Measurements from ENCODE around the gene TXN2.

Gene TXN2

GRCh38 chr22:36480941-36481392 lies 473 bp downstream of the TXN2 start:
- DNase-seq: no peak

- no peak for DNase-seq
Measured at GRCh38 chr22:36478966-36479365, 2.5 kb downstream of the TXN2 start.

- DNase-seq: no peak
Measured at GRCh38 chr22:36475341-36475740, 6.1 kb downstream of the TXN2 start.

GRCh38 chr22:36472689-36473088 lies 8.8 kb downstream of the TXN2 start:
- DNase-seq: no peak

- no peak for DNase-seq
Measured at GRCh38 chr22:36471341-36471821, 10.1 kb downstream of the TXN2 start.

- no peak for DNase-seq
Measured at GRCh38 chr22:36470994-36471331, 10.5 kb downstream of the TXN2 start.

GRCh38 chr22:36470162-36470993 lies 11.1 kb downstream of the TXN2 start:
- peak; percentile 68 for DNase-seq

- no peak for DNase-seq
Measured at GRCh38 chr22:36469094-36469710, 12.2 kb downstream of the TXN2 start.

GRCh38 chr22:36467946-36468345 lies 13.5 kb downstream of the TXN2 start:
- no peak for DNase-seq

- peak; percentile 80 for DNase-seq
Measured at GRCh38 chr22:36467042-36467810, 14.2 kb downstream of the TXN2 start.

- no peak for DNase-seq
Measured at GRCh38 chr22:36466258-36466657, 15.2 kb downstream of the TXN2 start.

GRCh38 chr22:36465232-36466021 lies 16.0 kb downstream of the TXN2 start:
- peak; percentile 89 for DNase-seq

GRCh38 chr22:36464715-36465231 lies 16.7 kb downstream of the TXN2 start:
- peak; percentile 39 for DNase-seq

- DNase-seq: no peak
Measured at GRCh38 chr22:36463783-36464184, 17.7 kb downstream of the TXN2 start.

- peak; percentile 79 for DNase-seq
Measured at GRCh38 chr22:36461665-36462649, 19.5 kb downstream of the TXN2 start.

- no peak for DNase-seq
Measured at GRCh38 chr22:36460202-36460601, 21.2 kb downstream of the TXN2 start.

- no peak for DNase-seq
Measured at GRCh38 chr22:36457688-36458450, 23.6 kb downstream of the TXN2 start.

GRCh38 chr22:36456464-36456845 lies 25.0 kb downstream of the TXN2 start:
- DNase-seq: no peak

- peak; percentile 71 for DNase-seq
Measured at GRCh38 chr22:36455571-36456463, 25.6 kb downstream of the TXN2 start.

Measured in NCI-H2029 (cell line).